GM21526 (cell line): ENCODE data around the gene NLRP3.
"Not testable (repeated sequence)": the region's sequence is repeated elsewhere in the genome, so short reads cannot be mapped to it uniquely, and the experiment has no call there.

Experiments used
- ATAC-seq: cut with Tn5 transposase; IDR thresholded peaks from one replicate; pipeline ENCODE4 v1.9.1; 2021; ENCODE audit warnings: moderate library complexity; ENCODE audit not compliant: unreplicated experiment, low FRiP score

Gene NLRP3

DNA sequence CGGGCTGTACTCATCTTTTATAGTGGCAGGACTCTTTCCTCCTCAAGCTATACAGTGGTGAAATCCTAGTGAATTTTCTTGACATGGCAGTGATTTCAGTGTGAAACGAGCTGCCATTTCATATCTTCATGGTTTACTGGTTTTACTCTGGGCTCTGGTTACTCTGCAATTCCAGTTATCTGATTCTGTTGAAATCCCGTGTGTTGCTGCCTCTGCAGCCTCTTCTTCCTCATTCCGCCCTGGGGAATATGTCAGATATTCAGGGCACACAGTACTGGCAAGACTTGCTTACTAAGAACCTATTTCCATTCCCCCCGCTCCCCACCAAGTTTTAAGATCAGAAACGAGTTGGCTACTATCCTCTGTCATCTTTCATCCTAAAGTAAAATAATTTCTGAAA lies 49.8 kb downstream of the NLRP3 start:
- ATAC-seq = no peak

- no peak for ATAC-seq
Observed at GRCh38 chr1:247467129-247467528, 51.2 kb downstream of the NLRP3 start.

- no peak for ATAC-seq
Observed at GRCh38 chr1:247468481-247469140, 52.6 kb downstream of the NLRP3 start.

DNA sequence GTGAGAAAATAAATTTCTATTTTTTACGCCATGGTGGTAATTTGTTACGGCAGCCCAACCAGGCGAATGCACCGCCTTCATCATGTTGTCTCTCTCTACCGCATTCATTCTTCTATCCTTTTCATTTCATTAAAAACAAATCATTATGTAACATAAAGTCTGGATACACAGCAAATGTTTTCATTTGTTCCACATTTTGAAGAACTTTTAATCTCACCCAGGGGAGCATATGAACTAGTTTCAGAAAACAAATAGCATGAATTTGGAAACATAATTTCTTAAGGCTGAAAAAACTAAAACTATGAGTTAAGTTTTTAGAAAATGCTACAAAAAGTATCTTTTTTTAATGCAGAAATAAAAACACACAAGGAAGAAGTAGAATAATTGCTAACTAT lies 53.2 kb downstream of the NLRP3 start:
- no peak for ATAC-seq

GRCh38 chr1:247470942-247471429 lies 55.0 kb downstream of the NLRP3 start:
- not testable (repeated sequence) for ATAC-seq

DNA sequence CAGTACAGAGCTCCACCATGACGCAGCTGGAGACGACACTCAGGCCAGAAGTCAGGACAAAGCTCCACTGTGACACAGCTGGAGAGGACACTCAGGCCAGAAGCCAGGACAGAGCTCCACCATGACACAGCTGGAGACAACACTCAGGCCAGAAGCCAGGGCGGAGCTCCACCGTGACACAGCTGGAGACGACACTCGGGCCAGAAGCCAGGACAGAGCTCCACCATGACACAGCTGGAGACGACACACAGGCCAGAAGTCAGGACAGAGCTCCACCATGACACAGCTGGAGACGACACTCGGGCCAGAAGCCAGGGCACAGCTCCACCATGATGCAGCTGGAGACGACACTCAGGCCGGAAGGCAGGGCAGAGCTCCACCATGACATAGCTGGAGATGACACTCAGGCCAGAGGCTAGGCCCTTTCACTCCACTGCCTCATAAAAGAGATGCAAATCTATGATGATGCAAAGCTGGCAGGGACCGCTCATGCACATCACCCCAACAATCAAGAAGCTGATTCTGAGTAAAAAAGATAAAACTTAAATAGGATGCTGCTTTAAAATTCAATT lies 55.6 kb downstream of the NLRP3 start:
- ATAC-seq = no peak

GRCh38 chr1:247472035-247472434 lies 56.1 kb downstream of the NLRP3 start:
- ATAC-seq = no peak

DNA sequence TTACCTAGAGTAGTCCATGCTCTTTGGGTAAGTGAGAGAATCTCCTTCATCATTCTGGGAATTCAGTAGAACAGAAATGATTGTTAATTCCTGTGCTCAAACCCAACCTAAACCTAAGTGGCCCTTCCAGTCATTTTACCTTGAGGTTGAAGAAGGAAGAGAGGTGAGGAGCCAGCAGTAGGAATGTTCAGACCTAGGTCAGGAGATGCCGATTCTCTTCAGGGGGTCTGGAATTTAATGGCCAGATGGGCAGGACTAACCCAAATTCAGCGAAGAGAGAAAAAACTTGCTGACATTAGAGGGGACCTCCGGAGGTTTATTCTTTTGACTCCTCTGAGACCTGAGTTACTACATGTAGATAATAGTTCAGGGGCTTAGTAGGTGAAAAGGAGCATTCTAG lies 58.4 kb downstream of the NLRP3 start:
- no peak for ATAC-seq

DNA sequence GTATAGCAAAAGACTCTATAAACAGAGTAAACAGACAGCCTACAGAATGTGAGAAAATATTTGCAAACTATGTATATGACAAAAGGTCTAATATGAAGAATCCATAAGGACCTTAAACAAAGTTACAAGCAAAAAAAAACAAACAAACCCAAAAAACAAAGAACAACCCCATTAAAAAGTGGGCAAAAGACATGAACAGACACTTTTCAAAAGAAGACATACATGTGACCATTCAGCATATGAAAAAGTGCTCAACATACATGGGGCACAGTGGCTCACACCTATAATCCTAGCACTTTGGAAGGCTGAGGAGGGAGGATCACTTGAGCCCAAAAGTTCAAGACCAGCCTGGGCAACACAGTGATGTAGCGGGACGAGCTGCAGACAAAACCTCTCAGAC lies 59.8 kb downstream of the NLRP3 start:
- ATAC-seq = no peak

GRCh38 chr1:247476328-247477058 lies 60.5 kb downstream of the NLRP3 start:
- not testable (repeated sequence) for ATAC-seq

GRCh38 chr1:247482747-247483146 lies 66.8 kb downstream of the NLRP3 start:
- no peak for ATAC-seq

DNA sequence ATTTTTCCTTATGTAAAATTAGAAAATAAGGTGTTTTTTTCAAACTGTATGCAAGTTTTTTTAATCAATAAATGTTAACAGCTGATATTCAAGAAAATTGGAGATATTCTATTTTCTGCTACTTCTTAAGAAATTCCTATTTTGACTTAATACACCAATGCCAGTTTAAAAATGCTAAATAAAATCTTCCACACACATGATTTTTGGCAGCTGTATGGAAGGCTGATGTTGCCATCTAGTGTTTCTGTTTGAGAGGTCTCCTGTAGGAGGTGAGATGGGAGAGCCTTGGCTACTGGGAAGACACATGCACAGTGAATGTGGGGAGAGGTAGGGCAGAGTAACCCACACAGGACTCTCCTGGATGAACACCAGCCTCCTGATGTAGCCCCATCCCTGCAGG lies 71.1 kb downstream of the NLRP3 start:
- peak; percentile 79 for ATAC-seq

DNA sequence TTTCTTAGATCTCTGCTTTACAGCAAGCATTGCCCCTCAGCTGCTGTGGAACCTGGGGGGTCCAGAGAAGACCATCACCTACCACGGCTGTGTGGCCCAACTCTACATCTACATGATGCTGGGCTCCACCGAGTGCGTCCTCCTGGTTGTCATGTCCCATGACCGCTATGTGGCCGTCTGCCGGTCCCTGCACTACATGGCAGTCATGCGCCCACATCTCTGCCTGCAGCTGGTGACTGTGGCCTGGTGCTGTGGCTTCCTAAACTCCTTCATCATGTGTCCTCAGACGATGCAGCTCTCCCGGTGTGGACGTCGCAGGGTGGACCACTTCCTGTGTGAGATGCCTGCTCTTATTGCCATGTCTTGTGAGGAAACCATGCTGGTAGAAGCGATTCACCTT lies 75.4 kb downstream of the NLRP3 start:
- ATAC-seq = no peak

GRCh38 chr1:247493106-247493505 lies 77.1 kb downstream of the NLRP3 start:
- ATAC-seq = no peak

GRCh38 chr1:247494767-247495166 lies 78.8 kb downstream of the NLRP3 start:
- no peak for ATAC-seq

GRCh38 chr1:247496581-247497285 lies 80.8 kb downstream of the NLRP3 start:
- ATAC-seq = no peak
